ENCODE results near the gene ZNF695.
A peak's percentile ranks its signal among the peaks of the same experiment; 100 is the strongest.

The ZNF695 gene

DNA sequence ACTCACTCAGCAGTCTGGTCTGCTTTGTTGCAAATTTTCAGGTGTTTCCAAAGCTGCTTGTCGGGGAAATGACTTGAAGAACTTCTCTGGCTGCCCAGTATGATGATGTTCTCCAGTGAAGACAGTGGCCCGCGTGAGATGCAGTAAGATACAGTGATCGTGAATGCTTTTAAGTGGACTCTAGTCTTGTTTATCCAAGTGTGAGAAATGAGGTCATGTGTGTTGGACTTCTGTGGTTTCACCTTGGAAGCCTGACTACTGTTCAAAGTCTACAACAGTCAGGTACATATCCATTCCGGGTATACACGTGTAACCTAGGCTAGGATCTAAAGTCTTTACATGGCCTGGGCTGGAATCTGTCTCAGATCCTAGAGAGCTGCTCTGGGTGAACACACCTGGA lies 29.1 kb downstream of the ZNF695 start:
- no peak for TF ChIP-seq CTCF (IDR thresholded peaks at IDR 0.05)
- H3K27ac ChIP-seq, result no peak overlapping the region
- peaks cover 3% of the 10 kb centered on the region for H3K36me3 ChIP-seq (ENCODE audit: control insufficient read depth, insufficient read depth, low read length)
- no peak overlapping the region for H3K4me2 ChIP-seq (ENCODE audit: low read length)
- no peak overlapping the region for H3K9ac ChIP-seq
- no peaks in the 10 kb centered on the region for H3K79me2 ChIP-seq
- H3K4me1 ChIP-seq, result no peaks in the 10 kb centered on the region
- no peak overlapping the region for H3K4me3 ChIP-seq (ENCODE audit: low read depth, low read length)
- H3K27me3 ChIP-seq (ENCODE audit: control insufficient read depth, insufficient read depth, low read length), result no peaks in the 10 kb centered on the region
- H3K9me3 ChIP-seq (ENCODE audit: control insufficient read depth, low read length), result peaks cover 3% of the 10 kb centered on the region
- no peak overlapping the region for H2AFZ ChIP-seq

GRCh38 chr1:246978281-246978680 lies 29.6 kb downstream of the ZNF695 start:
- Histone ChIP-seq H3K79me2 (no peaks in the 10 kb centered on the region), H3K27me3 (ENCODE audit: control insufficient read depth, insufficient read depth, low read length) (no peaks in the 10 kb centered on the region), H3K4me3 (ENCODE audit: low read depth, low read length) (no peak overlapping the region), H2AFZ (no peak overlapping the region), H3K4me2 (ENCODE audit: low read length) (no peak overlapping the region), H3K36me3 (ENCODE audit: control insufficient read depth, insufficient read depth, low read length) (peaks cover 3% of the 10 kb centered on the region), H3K4me1 (no peaks in the 10 kb centered on the region), H3K9ac (no peak overlapping the region), H3K27ac (no peak overlapping the region), H3K9me3 (ENCODE audit: control insufficient read depth, low read length) (peaks cover 3% of the 10 kb centered on the region)
- TF ChIP-seq CTCF (IDR thresholded peaks at IDR 0.05), result no peak

DNA sequence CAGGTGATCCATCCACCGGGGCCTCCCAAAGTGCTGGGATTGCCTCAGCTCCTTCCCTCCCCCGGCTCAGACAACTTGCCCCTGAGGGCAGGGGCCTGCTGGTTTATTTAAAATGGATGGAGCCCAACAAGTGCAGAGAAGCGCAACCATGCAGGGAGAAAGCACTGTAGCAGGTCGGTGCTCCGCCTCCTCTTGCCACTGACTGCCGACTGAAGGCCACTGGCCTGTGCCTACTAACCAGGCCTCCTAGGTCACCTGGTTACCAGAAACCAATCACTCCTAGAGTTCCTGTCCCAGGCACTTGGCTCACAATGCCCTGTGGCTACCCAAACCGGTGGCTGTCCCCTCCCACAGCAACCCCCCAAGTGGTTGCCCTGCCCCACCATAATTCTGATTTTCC lies 35.9 kb downstream of the ZNF695 start:
- Histone ChIP-seq H3K4me3 (ENCODE audit: low read depth, low read length) (no peak overlapping the region), H3K4me1 (no peaks in the 10 kb centered on the region), H3K27me3 (ENCODE audit: control insufficient read depth, insufficient read depth, low read length) (no peaks in the 10 kb centered on the region), H3K79me2 (no peaks in the 10 kb centered on the region), H3K9me3 (ENCODE audit: control insufficient read depth, low read length) (no peaks in the 10 kb centered on the region), H2AFZ (no peak overlapping the region), H3K4me2 (ENCODE audit: low read length) (no peak overlapping the region), H3K9ac (no peak overlapping the region), H3K36me3 (ENCODE audit: control insufficient read depth, insufficient read depth, low read length) (no peaks in the 10 kb centered on the region), H3K27ac (no peak overlapping the region)
- no peak for TF ChIP-seq CTCF (IDR thresholded peaks at IDR 0.05)

DNA sequence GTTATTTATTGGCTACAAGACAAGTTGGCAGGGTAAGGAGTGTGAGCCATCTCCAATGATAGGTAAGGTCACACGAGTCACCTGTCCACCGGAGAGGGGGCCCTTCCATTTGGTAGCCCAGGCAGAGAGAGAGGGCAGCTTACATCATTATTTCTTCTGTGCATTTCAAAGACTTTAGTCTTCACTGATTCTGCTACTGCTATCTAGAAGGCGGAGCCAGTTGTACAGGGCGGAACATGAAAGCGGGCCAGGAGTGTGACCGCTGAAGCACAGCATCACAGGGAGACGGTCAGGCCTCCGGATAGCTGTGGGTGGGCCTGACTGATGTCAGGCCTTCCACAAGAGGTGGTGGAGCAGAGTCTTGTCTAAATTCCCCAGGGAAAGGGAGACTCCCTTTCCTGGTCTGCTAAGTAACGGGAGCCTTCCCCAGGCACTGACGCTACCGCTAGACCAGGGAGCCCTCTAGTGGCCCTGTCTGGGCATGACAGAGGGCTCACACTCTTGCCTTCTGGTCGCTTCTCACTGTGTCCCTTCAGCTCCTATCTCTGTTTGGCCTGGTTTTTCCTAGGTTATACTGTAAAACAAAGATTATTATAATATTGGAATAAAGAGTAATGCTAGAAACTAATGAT lies 36.7 kb downstream of the ZNF695 start:
- no peaks in the 10 kb centered on the region for H3K79me2 ChIP-seq
- no peak overlapping the region for H3K4me2 ChIP-seq (ENCODE audit: low read length)
- no peaks in the 10 kb centered on the region for H3K27me3 ChIP-seq (ENCODE audit: control insufficient read depth, insufficient read depth, low read length)
- no peak overlapping the region for H3K27ac ChIP-seq
- no peaks in the 10 kb centered on the region for H3K36me3 ChIP-seq (ENCODE audit: control insufficient read depth, insufficient read depth, low read length)
- TF ChIP-seq CTCF (IDR thresholded peaks at IDR 0.05), result peak; percentile 13
- no peak overlapping the region for H3K9ac ChIP-seq
- no peak overlapping the region for H3K4me3 ChIP-seq (ENCODE audit: low read depth, low read length)
- H2AFZ ChIP-seq, result no peak overlapping the region
- no peaks in the 10 kb centered on the region for H3K4me1 ChIP-seq
- H3K9me3 ChIP-seq (ENCODE audit: control insufficient read depth, low read length), result no peaks in the 10 kb centered on the region

GRCh38 chr1:246969621-246970020 lies 38.2 kb downstream of the ZNF695 start:
- no peak overlapping the region for H3K4me3 ChIP-seq (ENCODE audit: low read depth, low read length)
- H3K79me2 ChIP-seq, result no peaks in the 10 kb centered on the region
- H2AFZ ChIP-seq, result no peak overlapping the region
- no peaks in the 10 kb centered on the region for H3K9me3 ChIP-seq (ENCODE audit: control insufficient read depth, low read length)
- no peak overlapping the region for H3K27ac ChIP-seq
- no peak overlapping the region for H3K9ac ChIP-seq
- H3K4me2 ChIP-seq (ENCODE audit: low read length), result no peak overlapping the region
- no peaks in the 10 kb centered on the region for H3K36me3 ChIP-seq (ENCODE audit: control insufficient read depth, insufficient read depth, low read length)
- TF ChIP-seq CTCF (IDR thresholded peaks at IDR 0.05), result no peak
- no peaks in the 10 kb centered on the region for H3K27me3 ChIP-seq (ENCODE audit: control insufficient read depth, insufficient read depth, low read length)
- no peaks in the 10 kb centered on the region for H3K4me1 ChIP-seq
